Caki2 (cell line): ENCODE results near the gene HERC3. TPM values are rescaled to one million over a fixed set of nuclear protein-coding genes. Genes with fewer than 3 reads are reported as not detected.

Experiments used
- DNase-seq: peaks from one replicate; pipeline ENCODE4 v3.0.0-alpha.2; 2015; ENCODE audit warnings: low read depth
- in situ Hi-C: cut with HindIII; loops from 2 replicates; pipeline ENCODE4 v1.10.0; 2016; ENCODE audit warnings: low sequenced_read_pairs, low pct_unique_long_range_greater_than_20kb, mixed read lengths
- total RNA-seq: library from RNA; depleted of rRNA; stranded (reverse); fragments of >200 nt; shearing (Covaris generic); gene quantifications from 2 replicates; pipeline ENCODE4 v1.2.3, GENCODE V29; 2014; ENCODE audit warnings: low replicate concordance; rRNA removed

Gene HERC3
- total RNA-seq, 1 experiment from 2014 or later: 2.3 TPM

- in situ Hi-C loops: no loop called here
Observed at GRCh38 chr4:88753658-88754571, 161.6 kb downstream of the HERC3 start.

GRCh38 chr4:88754796-88755195, 162.5 kb downstream of the HERC3 start:
- no peak for DNase-seq
- in situ Hi-C loops: no loop called here

More at GRCh38 chr4:88753658-88754571, 161.6 kb downstream of the HERC3 start:
- peak; percentile 37 for DNase-seq

- in situ Hi-C loops: no loop called here
- DNase-seq: no peak
Observed at GRCh38 chr4:88755454-88755853, 163.2 kb downstream of the HERC3 start.

- in situ Hi-C loops: no loop called here
- DNase-seq: no peak
Observed at GRCh38 chr4:88756149-88756548, 163.9 kb downstream of the HERC3 start.

- in situ Hi-C loops: no loop called here
- no peak for DNase-seq
Observed at GRCh38 chr4:88757067-88757466, 164.8 kb downstream of the HERC3 start.

- no peak for DNase-seq
- in situ Hi-C loops: no loop called here
Observed at GRCh38 chr4:88757776-88758175, 165.5 kb downstream of the HERC3 start.

Other genes with a start within 250 kb of the HERC3 start
- gene HERC6, start 213.6 kb upstream of the HERC3 start, total RNA-seq: 6.2 and 14.3 TPM in 2 replicates
- 15.4 and 20.6 TPM in 2 replicates for gene HERC5, start 135.4 kb upstream of the HERC3 start, total RNA-seq
- gene PYURF, start 68.7 kb upstream of the HERC3 start, total RNA-seq: 131 and 178 TPM in 2 replicates
- gene NAP1L5, start 105.3 kb downstream of the HERC3 start, total RNA-seq: not detected in 2 replicates